ENCODE results near the gene TADA2A.

The TADA2A gene

DNA sequence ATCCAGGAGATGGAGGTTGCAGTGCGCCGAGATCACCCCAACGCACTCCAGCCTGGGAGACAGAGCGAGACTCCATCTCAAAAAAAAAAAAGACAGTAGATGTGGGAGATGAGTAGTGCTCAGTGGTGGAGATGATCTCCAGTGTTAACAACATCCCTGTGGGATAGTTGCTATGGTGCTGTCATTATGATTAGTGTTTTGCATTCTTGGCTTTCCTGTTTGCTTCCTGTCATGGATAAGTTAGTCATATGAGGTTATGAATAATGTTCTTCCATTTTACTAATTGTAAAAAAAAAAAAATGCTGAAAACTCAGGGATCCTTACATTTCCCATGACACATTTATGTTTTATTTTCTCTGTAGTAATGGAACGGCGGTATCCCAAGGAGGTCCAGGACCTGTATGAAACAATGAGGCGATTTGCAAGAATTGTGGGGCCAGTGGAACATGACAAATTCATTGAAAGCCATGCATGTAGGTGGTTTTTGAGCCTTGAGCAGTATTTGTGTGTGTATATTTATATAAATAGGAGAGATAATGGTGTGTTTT is 58.5 kb downstream of the TADA2A start:
- H3K4me3 ChIP-seq (ENCODE audit: low read depth, low read length): no peak overlapping the region
- TF ChIP-seq, protein P1, sequence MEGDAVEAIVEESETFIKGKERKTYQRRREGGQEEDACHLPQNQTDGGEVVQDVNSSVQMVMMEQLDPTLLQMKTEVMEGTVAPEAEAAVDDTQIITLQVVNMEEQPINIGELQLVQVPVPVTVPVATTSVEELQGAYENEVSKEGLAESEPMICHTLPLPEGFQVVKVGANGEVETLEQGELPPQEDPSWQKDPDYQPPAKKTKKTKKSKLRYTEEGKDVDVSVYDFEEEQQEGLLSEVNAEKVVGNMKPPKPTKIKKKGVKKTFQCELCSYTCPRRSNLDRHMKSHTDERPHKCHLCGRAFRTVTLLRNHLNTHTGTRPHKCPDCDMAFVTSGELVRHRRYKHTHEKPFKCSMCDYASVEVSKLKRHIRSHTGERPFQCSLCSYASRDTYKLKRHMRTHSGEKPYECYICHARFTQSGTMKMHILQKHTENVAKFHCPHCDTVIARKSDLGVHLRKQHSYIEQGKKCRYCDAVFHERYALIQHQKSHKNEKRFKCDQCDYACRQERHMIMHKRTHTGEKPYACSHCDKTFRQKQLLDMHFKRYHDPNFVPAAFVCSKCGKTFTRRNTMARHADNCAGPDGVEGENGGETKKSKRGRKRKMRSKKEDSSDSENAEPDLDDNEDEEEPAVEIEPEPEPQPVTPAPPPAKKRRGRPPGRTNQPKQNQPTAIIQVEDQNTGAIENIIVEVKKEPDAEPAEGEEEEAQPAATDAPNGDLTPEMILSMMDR (IDR thresholded peaks at IDR 0.05; ENCODE audit: borderline replicate concordance, insufficient read depth, low read depth, low read length): no peak

GRCh38 chr17:37466471-37466870 is 59.8 kb downstream of the TADA2A start:
- TF ChIP-seq, protein P1 (IDR thresholded peaks at IDR 0.05; ENCODE audit: borderline replicate concordance, insufficient read depth, low read depth, low read length): no peak

GRCh38 chr17:37470181-37470580 is 63.5 kb downstream of the TADA2A start:
- TF ChIP-seq, protein P1 (IDR thresholded peaks at IDR 0.05; ENCODE audit: borderline replicate concordance, insufficient read depth, low read depth, low read length): no peak
- no peak overlapping the region for H3K4me3 ChIP-seq (ENCODE audit: low read depth, low read length)

More at GRCh38 chr17:37466471-37466870, 59.8 kb downstream of the TADA2A start:
- H3K4me3 ChIP-seq (ENCODE audit: low read depth, low read length): no peak overlapping the region

DNA sequence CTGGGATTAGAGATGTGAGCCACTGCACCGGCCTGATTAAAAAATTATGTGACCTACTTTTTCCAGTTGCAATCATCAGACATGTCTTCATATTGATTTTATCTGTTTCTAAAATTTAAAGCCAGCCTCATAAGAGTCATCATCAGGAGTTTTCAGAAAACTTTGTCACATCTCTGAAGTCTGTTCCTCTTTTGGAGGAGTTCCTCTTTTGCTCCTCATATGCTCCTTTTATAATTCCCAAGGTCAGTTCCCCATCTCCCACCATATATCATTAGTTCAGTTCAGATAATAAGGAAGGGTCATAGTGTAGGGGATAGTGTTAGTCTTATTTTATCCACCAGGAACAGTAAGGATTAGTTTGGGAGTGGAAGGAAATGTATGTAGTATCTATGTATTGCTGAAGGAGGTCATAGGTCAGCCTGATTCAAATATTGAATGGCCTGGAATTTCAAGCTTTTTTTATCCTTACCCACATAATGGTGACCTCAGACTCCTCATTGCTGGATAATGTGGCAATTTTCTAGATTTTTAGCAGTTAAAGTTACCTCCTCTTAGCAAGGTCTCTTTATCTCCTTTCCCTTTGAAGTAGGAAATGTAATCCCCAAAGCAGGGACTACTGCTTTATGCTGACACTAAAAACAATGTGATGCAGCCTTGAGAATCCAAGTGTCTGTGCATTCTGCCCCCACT is 69.2 kb downstream of the TADA2A start:
- TF ChIP-seq, protein P1 (IDR thresholded peaks at IDR 0.05; ENCODE audit: borderline replicate concordance, insufficient read depth, low read depth, low read length): no peak

GRCh38 chr17:37476431-37477120 is 69.9 kb downstream of the TADA2A start:
- TF ChIP-seq, protein P1 (IDR thresholded peaks at IDR 0.05; ENCODE audit: borderline replicate concordance, insufficient read depth, low read depth, low read length): no peak
- H3K4me3 ChIP-seq (ENCODE audit: low read depth, low read length): no peak overlapping the region

More for the DNA sequence above, 69.2 kb downstream of the TADA2A start:
- no peak overlapping the region for H3K4me3 ChIP-seq (ENCODE audit: low read depth, low read length)

- no peak overlapping the region for H3K4me3 ChIP-seq (ENCODE audit: low read depth, low read length)
- TF ChIP-seq, protein P1 (IDR thresholded peaks at IDR 0.05; ENCODE audit: borderline replicate concordance, insufficient read depth, low read depth, low read length): no peak
These were observed 71.5 kb downstream of the TADA2A start for GRCh38 chr17:37478187-37478586.
